ENCODE measurements around the gene TMC5. TPM values are rescaled to one million over a fixed set of nuclear protein-coding genes. Genes with fewer than 3 reads are reported as not detected.

Gene TMC5
- total RNA-seq, 2 donors from 2014 or later = 1.3 to 2.2 TPM

DNA sequence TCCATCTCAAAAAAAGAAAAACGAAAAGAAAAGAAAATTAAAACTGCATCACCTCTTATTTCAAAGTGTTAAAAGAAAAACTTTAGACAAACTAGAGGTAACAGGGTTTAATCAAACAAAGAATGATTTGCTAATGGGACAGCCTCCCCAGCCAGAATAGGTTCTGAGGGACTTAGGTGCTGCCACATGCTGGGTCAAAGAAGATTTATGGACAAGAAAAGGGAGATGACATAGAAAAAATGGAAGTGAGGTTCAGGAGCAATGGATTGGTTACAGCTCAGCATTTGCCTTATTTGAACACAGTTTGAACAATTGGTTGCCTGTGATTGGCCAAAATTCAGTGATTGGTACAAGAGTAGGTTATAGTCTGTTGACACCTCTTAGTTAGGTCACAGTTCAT lies 21.1 kb downstream of the TMC5 start:
- H3K27me3 Mint-ChIP-seq (ENCODE audit: insufficient read depth) = no peaks in the 10 kb centered on the region
- DNase-seq = no peak
- no peaks in the 10 kb centered on the region for H3K4me1 ChIP-seq (ENCODE audit: control insufficient read depth, insufficient read depth, low read length)

DNA sequence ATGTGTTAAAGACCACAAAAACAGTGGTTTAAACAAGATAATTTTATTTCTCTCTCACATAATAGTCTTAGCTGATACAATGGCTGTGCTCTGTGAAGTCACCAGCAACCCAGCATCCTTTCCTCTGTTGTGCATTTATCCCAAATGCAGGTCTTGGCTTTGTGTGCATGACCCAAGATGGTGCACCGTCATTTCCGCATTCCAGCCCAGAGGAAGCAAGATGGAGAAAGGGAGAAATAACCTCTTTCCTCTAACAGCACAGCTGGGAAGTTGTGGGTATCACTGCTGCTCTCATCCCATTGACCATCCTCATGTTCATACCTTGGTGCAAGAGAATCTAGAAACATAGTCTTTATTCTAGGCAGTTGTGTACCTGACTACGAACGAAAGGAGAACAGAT lies 21.8 kb downstream of the TMC5 start:
- Mint-ChIP-seq H3K4me3 (no peak overlapping the region), H3K27me3 (ENCODE audit: insufficient read depth) (no peaks in the 10 kb centered on the region), H3K36me3 (ENCODE audit: low read depth) (no peaks in the 10 kb centered on the region), H3K4me1 (no peaks in the 10 kb centered on the region), H3K27ac (no peak overlapping the region), H3K9me3 (no peaks in the 10 kb centered on the region)
- TF ChIP-seq, protein P1, sequence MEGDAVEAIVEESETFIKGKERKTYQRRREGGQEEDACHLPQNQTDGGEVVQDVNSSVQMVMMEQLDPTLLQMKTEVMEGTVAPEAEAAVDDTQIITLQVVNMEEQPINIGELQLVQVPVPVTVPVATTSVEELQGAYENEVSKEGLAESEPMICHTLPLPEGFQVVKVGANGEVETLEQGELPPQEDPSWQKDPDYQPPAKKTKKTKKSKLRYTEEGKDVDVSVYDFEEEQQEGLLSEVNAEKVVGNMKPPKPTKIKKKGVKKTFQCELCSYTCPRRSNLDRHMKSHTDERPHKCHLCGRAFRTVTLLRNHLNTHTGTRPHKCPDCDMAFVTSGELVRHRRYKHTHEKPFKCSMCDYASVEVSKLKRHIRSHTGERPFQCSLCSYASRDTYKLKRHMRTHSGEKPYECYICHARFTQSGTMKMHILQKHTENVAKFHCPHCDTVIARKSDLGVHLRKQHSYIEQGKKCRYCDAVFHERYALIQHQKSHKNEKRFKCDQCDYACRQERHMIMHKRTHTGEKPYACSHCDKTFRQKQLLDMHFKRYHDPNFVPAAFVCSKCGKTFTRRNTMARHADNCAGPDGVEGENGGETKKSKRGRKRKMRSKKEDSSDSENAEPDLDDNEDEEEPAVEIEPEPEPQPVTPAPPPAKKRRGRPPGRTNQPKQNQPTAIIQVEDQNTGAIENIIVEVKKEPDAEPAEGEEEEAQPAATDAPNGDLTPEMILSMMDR (conservative IDR thresholded peaks at IDR 0.05) = no peak
- no peaks in the 10 kb centered on the region for H3K4me1 ChIP-seq (ENCODE audit: control insufficient read depth, insufficient read depth, low read length)
- H3K36me3 ChIP-seq (ENCODE audit: control insufficient read depth, insufficient read depth, low read length) = no peaks in the 10 kb centered on the region
- 100% methylated on average over 2 to 4 of the region's 4 CpGs for WGBS, 2 experiments (ENCODE audit: insufficient coverage in 1 of 2, insufficient read length in 1 of 2)
- no peak overlapping the region for H3K27ac ChIP-seq (ENCODE audit: low read depth, low read length)
- H3K9ac ChIP-seq (ENCODE audit: extremely low read depth, low read length, poor library complexity, severe bottlenecking) = no peak overlapping the region
- H3K9me3 ChIP-seq (ENCODE audit: control insufficient read depth, low read length) = no peaks in the 10 kb centered on the region
- DNase-seq = no peak
- no peak overlapping the region for H3K4me3 ChIP-seq (ENCODE audit: low read length)
- no peaks in the 10 kb centered on the region for H3K27me3 ChIP-seq (ENCODE audit: control insufficient read depth, insufficient read depth, low read length, poor library complexity, severe bottlenecking)

More for the DNA sequence above, 21.1 kb downstream of the TMC5 start:
- Mint-ChIP-seq H3K4me3 (no peak overlapping the region), H3K4me1 (no peaks in the 10 kb centered on the region), H3K36me3 (ENCODE audit: low read depth) (no peaks in the 10 kb centered on the region), H3K27ac (no peak overlapping the region), H3K9me3 (no peaks in the 10 kb centered on the region)
- Histone ChIP-seq H3K27ac (ENCODE audit: low read depth, low read length) (no peak overlapping the region), H3K9me3 (ENCODE audit: control insufficient read depth, low read length) (no peaks in the 10 kb centered on the region), H3K9ac (ENCODE audit: extremely low read depth, low read length, poor library complexity, severe bottlenecking) (no peak overlapping the region), H3K36me3 (ENCODE audit: control insufficient read depth, insufficient read depth, low read length) (no peaks in the 10 kb centered on the region), H3K27me3 (ENCODE audit: control insufficient read depth, insufficient read depth, low read length, poor library complexity, severe bottlenecking) (no peaks in the 10 kb centered on the region), H3K4me3 (ENCODE audit: low read length) (no peak overlapping the region)
- TF ChIP-seq, protein P1 (conservative IDR thresholded peaks at IDR 0.05) = no peak
- WGBS, 2 experiments (ENCODE audit: insufficient coverage in 1 of 2, insufficient read length in 1 of 2) = 83% methylated on average over 1 of the region's 1 CpG; no CpG with 5 or more reads in 1 of the 2 experiments

DNA sequence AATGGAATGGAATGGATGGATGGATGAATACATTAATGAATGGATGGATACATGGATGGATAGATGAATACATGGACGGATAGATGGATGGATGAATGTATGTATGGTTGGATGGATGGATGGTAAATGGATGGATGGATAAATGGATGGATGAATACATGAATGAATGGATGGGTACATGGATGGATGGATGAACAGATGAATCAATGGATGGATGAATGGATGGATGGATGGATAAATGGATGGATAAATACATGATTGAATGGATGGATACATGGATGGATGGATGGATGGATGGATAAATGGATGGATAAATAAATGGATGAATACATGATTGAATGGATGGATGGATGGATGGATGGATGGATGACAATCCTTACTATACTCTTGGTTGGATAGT lies 26.0 kb downstream of the TMC5 start:
- H3K4me3 ChIP-seq (ENCODE audit: low read length) = no peak overlapping the region
- H3K9ac ChIP-seq (ENCODE audit: extremely low read depth, low read length, poor library complexity, severe bottlenecking) = no peak overlapping the region
- no peaks in the 10 kb centered on the region for H3K36me3 Mint-ChIP-seq (ENCODE audit: low read depth)
- H3K27ac Mint-ChIP-seq = no peak overlapping the region
- no peak for DNase-seq
- no peaks in the 10 kb centered on the region for H3K4me1 Mint-ChIP-seq
- 87 to 100% methylated on average over 1 of the region's 1 CpG for WGBS, 2 experiments (ENCODE audit: insufficient coverage in 1 of 2, insufficient read length in 1 of 2)
- H3K9me3 ChIP-seq (ENCODE audit: control insufficient read depth, low read length) = peaks cover 5% of the 10 kb centered on the region
- H3K27me3 ChIP-seq (ENCODE audit: control insufficient read depth, insufficient read depth, low read length, poor library complexity, severe bottlenecking) = no peaks in the 10 kb centered on the region
- no peaks in the 10 kb centered on the region for H3K9me3 Mint-ChIP-seq
- no peak overlapping the region for H3K27ac ChIP-seq (ENCODE audit: low read depth, low read length)
- no peaks in the 10 kb centered on the region for H3K4me1 ChIP-seq (ENCODE audit: control insufficient read depth, insufficient read depth, low read length)
- TF ChIP-seq, protein P1 (conservative IDR thresholded peaks at IDR 0.05) = no peak
- no peaks in the 10 kb centered on the region for H3K36me3 ChIP-seq (ENCODE audit: control insufficient read depth, insufficient read depth, low read length)
- H3K27me3 Mint-ChIP-seq (ENCODE audit: insufficient read depth) = no peaks in the 10 kb centered on the region
- no peak overlapping the region for H3K4me3 Mint-ChIP-seq

All from endodermal cell (in vitro differentiated cells).